Embryonic facial prominence (tissue), 1 donor: ENCODE data around the gene ATP2B2.

Experiments used
- DNase-seq: peaks from one replicate; pipeline ENCODE4 v3.0.0-alpha.2; 2016; ENCODE audit errors: extremely low spot score

ATP2B2 gene

DNA sequence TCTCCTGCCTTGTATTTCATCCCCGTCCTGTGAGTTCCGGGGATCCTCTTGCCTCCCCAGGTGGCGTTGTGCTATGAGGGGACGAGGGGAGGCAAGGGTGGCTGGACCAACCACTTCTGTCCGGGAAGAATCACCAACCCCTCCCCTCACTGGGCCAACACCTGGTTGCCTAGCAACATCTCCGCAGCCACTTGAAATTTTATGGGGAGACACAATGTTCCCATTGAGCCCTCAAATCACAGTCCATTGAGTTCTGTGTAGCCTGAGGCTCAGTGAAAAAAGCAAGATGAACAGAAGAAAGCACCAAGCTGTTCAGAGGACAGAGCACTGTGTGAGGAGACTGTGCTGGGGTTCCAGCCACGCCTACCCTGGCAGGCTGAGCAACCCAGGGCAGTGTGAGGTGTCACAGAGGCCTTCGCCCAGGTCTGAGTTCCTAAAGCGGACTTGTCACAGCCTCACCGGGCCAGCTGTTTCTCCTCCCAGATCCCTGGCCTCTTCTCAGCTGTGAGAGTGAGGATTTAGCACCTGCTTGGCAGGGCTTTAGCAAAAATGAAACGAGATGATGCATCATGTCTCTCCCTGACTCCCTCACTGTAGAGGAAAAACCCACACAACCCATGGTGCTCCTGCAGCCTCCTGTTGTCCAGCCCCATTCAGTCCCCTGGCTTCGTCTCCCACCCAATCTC, 76.8 kb downstream of the ATP2B2 start:
- no peak for DNase-seq

- DNase-seq: no peak
Measured at GRCh38 chr3:10426346-10427220, 78.8 kb downstream of the ATP2B2 start.

DNA sequence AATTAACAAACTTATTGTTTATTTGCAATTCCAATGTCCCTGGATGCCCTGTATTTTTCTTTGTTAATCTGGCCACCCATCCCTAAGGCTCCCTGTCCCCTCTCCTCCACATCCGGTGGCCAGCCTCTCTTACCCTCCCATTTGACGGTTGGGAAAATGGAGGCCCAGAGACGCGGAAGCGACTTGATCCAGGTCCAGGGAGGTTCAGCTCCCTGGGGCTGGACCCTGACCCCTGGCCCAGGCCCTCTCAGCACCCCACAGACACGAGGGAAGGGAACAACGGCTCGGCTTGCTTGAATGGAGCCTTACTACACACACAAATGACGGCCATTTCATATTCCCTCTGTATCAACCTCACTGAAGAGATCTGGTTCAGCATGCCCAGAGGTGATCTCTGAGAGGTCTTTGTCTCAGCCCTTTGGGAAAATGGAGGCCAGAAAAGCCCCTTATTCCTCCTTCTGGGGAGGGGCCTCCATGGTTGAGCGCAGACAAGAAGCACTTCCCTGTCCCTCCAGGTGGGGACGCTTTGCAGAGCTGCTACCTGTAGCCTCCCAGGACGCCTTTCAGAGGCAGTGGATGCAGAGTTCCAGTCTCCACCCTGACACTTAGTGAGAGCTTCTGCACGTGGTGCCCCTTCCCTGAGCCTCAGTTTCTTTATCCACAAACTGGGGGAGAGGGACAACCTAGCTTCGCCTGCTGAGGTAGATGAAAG, 82.1 kb downstream of the ATP2B2 start:
- no peak for DNase-seq

DNA sequence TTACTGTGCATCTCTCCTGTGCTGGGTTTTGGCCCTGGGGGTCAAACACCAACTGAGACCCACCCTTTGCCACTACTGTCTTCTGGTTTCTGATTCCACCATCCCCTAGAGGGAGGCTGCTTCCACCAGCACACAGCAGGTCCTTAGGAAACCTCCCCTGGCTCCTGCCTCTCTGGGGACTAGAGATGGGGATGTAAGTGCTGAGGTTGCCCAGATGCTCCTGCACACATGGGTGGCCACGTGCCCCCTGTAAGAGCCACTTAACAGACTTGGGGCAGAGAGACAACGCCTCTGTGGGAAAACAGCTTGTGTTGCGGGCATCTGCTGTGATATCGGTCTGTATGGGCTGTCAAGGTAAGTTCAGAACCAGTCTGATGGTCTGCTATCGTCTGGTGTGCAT, 83.4 kb downstream of the ATP2B2 start:
- DNase-seq: no peak

DNA sequence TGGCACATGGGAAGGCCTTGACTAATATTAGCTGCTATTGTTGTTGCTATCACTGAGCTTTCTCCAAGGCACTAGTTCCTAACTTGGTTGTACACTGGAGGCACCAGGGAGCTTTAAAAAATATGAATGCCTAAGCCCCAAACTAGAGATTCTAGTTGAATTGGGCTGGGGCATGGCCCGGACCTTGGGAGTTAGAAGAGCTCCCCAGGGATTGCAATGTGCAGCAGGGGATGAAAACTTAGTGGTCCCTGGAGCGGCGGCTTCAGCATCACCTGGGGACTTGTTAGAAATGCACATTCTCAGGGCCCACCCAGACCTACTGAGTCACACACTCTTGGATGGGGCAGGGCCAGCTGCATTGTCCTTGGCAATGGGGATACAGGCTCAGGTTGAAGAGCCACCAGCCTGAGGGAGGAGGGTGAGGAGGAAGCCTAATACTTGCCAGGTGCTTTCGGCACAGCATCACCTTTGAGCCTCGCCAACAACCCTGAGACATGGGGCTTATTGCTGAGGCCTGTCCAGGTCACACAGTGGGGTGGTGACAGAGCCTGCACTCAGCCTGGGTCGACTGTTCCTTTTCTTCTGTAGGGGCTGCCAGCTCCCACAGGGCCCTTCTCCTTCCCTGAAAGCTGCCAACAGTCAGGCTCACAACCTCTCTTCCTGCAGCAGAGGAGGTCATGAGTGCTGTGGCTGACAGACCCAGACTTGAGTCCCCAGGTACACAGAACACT, 84.5 kb downstream of the ATP2B2 start:
- no peak for DNase-seq

DNA sequence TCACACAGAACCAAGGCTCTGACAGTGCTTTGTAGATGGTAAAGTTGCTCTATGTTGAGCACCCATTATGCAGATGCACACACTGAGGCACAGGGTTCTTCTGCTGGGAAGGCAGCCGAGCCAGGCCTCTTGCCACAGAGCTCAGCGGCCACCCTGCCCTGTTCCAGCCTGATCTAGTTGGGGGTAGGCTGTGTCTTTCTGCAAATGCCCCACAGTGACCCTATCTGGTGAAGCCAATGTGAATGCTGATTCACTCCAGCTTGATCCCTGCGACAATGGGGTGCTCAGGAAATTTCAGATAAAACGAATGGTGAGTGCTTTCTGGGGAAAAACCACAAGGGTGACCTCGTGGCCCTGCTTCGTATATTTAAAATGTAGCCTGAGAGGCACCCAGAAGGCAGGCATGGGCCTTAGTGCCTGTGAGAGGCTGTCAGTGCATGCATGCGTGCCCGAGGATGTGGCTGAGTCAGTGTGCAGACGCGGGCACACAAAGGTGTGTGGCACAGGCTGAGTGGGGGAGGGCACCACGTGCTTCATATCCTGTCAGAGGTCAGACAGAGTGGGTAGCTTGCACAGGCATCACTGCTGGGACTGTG, 85.7 kb downstream of the ATP2B2 start:
- DNase-seq: no peak

- DNase-seq: no peak
Measured at GRCh38 chr3:10417847-10418246, 87.5 kb downstream of the ATP2B2 start.

- DNase-seq: no peak
Measured at GRCh38 chr3:10416730-10417300, 88.6 kb downstream of the ATP2B2 start.

DNA sequence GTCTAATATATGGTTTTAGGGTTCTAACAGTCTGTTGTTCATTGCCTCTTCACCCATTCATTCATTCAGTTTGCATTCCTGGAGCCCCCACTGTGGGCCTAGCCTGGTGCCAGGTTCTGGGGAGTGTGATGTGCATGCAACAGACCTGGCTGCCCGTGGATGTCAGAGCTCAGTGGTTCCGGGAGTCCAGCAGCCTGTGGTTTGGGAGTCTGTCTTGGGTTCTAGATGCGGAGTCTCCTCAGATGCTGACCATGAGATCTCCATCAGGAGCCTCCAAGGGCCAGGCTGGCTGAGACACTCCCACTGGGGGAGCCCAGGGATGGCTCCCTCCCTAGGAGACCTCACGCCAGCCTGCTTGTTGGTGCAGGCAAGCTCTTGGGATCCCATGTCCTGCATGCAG, 92.3 kb downstream of the ATP2B2 start:
- DNase-seq: no peak

- no peak for DNase-seq
Measured at GRCh38 chr3:10411598-10412332, 93.6 kb downstream of the ATP2B2 start.

GRCh38 chr3:10410383-10411002, 94.9 kb downstream of the ATP2B2 start:
- no peak for DNase-seq

GRCh38 chr3:10408680-10409079, 96.7 kb downstream of the ATP2B2 start:
- DNase-seq: no peak

- DNase-seq: no peak
Measured at GRCh38 chr3:10407361-10407760, 98.0 kb downstream of the ATP2B2 start.

GRCh38 chr3:10406414-10406813, 99.0 kb downstream of the ATP2B2 start:
- DNase-seq: no peak

- no peak for DNase-seq
Measured at GRCh38 chr3:10405816-10406215, 99.6 kb downstream of the ATP2B2 start.

DNA sequence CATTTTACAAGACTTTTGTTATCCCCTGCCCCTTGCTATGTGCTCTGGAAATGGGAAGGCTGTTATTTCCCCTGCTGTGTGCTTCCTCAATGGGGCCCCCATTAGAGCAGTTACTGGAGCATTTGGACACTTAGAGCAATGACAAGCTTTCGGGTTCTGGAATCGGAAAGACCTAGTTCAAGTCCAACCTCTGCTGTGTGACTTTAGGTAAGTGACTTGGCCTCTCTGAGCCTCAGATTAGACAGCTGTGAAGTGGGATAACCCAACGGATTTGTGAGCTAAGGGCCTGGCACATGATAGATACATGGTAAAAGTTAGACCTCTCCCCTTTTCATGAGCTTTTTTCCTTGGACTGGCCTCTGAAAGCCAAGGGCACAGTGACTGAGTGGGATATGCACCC, 100.5 kb downstream of the ATP2B2 start:
- no peak for DNase-seq

- DNase-seq: no peak
Measured at GRCh38 chr3:10404377-10404776, 101.0 kb downstream of the ATP2B2 start.

DNA sequence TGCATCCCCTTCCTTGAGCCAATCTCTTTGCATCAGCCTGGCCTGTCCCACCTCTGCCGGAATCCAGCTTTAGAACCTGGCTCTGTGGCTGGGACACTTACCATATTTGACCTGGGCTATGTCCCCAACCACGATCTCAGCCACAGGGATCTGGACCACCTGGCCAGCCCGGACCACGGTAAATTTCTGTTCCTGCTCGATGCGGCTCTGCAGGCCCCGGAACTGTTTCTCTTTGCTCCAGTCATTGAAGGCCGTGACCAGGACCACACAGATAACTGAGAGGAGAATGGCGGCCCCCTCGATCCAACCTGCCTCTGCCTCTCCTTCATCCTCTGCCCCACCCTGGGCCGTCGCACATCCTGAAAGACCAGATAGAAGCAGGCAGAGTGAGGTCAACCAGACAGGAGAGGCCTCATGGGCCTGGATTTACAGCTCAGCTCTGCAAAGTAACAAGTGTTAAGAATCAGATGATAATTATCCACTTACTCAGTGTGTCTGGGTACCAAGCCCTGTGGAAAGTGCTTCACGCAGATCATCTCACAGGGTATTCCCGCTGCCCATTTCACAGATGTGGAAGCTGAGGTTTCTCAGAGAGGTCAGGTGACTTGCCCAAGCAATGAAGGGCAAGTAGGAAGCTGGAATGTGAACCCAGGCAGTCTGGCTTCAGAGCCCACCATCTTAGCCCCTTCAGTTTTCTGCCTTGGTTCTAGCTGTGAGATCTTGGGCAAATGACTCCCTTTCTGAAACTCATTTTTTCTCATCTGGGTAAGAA, 103.2 kb downstream of the ATP2B2 start:
- DNase-seq: no peak
